ENCODE measurements around the gene KSR1.

- TF ChIP-seq CTCF (IDR thresholded peaks at IDR 0.05; ENCODE audit: control extremely low read depth in 1 of 3, insufficient read depth in 1 of 3, low read depth in 1 of 3, low read length in 3 of 3) (no peak), EP300 (IDR thresholded peaks at IDR 0.05; ENCODE audit: borderline replicate concordance in 1 of 2, low read depth in 2 of 2, low read length in 2 of 2) (no peak), GABPA (IDR thresholded peaks at IDR 0.05; ENCODE audit: borderline replicate concordance, insufficient read depth, low read length) (no peak), POLR2AphosphoS5 (IDR thresholded peaks at IDR 0.05; ENCODE audit: low read depth, low read length) (no peak), ATF3 (IDR thresholded peaks at IDR 0.05; ENCODE audit: insufficient read depth, low read depth, low read length) (no peak), JUND (IDR thresholded peaks at IDR 0.05; ENCODE audit: low read length) (no peak)
Observed at GRCh38 chr17:27644586-27644985, 188.3 kb downstream of the KSR1 start.

Measured in H1 (cell line).